Measurements from ENCODE around the gene ST7L.
A peak's percentile ranks its signal among the peaks of the same experiment; 100 is the strongest.
"Not testable (repeated sequence)": the region's sequence is repeated elsewhere in the genome, so short reads cannot be mapped to it uniquely, and the experiment has no call there.

Gene ST7L, protein sequence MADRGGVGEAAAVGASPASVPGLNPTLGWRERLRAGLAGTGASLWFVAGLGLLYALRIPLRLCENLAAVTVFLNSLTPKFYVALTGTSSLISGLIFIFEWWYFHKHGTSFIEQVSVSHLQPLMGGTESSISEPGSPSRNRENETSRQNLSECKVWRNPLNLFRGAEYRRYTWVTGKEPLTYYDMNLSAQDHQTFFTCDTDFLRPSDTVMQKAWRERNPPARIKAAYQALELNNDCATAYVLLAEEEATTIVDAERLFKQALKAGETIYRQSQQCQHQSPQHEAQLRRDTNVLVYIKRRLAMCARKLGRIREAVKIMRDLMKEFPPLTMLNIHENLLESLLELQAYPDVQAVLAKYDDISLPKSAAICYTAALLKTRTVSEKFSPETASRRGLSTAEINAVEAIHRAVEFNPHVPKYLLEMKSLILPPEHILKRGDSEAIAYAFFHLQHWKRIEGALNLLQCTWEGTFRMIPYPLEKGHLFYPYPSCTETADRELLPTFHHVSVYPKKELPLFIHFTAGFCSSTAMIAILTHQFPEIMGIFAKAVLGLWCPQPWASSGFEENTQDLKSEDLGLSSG

GRCh38 chr1:112618721-112619517 is at the start of gene ST7L:
ST7L (minus strand) TSS chr1:112619141; CDS start chr1:112619113, 28 bp downstream.
- DNase-seq (ENCODE audit: low read depth) = peak; percentile 51

GRCh38 chr1:112666946-112667345 is 48.0 kb upstream of the ST7L start:
- no peak for DNase-seq (ENCODE audit: low read depth)

DNA sequence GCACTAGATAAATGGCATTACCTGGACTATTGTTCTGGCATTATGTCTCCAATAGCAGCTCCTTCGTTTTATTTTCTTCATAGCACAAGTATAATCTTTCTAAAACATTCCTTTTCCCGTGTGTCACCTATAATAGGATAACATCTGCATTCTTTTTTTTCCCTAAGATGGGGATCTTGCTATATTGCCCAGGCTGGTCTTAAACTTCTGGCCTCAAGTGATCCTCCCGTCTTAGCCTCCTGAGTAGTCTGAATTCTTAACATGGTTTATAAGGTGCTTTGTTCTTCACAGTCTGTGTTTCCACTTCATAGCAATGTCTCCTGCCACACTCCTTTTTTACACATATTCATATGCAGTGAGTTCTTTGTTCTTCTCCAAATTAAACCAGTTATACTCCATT is 46.9 kb upstream of the ST7L start:
- DNase-seq (ENCODE audit: low read depth) = no peak

DNA sequence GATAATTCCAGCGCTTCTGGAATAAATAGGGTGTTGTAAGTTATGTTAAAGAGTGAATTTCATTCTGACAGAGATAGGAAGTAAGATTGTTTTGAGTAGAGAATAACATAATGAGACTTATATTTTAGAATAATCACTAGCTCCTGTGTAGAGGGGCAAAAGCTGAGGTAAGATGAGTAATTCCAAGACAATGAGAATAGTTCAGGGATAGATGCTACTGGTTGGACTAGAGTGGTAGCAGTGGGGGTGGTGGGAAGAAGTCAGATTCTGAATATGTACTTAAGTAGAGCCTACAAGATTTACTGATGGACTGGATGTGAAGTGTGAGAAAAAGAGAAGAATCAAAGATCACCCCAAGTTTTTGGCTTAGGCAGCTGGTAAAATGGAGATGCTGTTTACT is 32.3 kb upstream of the ST7L start:
- no peak for DNase-seq (ENCODE audit: low read depth)

GRCh38 chr1:112646225-112646624 is 27.3 kb upstream of the ST7L start:
- no peak for DNase-seq (ENCODE audit: low read depth)

GRCh38 chr1:112643080-112643479 is 24.1 kb upstream of the ST7L start:
- DNase-seq (ENCODE audit: low read depth) = no peak

DNA sequence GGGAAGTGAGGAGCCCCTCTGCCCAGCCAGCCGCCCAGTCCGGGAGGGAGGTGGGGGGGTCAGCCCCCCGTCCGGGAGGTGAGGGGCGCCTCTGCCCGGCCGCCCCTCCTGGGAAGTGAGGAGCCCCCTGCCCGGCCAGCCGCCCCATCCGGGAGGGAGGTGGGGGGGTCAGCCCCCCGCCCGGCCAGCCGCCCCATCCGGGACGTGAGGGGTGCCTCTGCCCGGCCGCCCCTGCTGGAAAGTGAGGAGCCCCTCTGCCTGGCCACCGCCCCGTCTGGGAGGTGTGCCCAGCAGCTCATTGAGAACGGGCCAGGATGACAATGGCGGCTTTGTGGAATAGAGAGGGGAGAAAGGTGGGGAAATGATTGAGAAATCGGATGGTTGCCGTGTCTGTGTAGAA is 21.5 kb upstream of the ST7L start:
- DNase-seq (ENCODE audit: low read depth) = not testable (repeated sequence)

GRCh38 chr1:112638110-112638428 is 19.1 kb upstream of the ST7L start:
- DNase-seq (ENCODE audit: low read depth) = no peak

DNA sequence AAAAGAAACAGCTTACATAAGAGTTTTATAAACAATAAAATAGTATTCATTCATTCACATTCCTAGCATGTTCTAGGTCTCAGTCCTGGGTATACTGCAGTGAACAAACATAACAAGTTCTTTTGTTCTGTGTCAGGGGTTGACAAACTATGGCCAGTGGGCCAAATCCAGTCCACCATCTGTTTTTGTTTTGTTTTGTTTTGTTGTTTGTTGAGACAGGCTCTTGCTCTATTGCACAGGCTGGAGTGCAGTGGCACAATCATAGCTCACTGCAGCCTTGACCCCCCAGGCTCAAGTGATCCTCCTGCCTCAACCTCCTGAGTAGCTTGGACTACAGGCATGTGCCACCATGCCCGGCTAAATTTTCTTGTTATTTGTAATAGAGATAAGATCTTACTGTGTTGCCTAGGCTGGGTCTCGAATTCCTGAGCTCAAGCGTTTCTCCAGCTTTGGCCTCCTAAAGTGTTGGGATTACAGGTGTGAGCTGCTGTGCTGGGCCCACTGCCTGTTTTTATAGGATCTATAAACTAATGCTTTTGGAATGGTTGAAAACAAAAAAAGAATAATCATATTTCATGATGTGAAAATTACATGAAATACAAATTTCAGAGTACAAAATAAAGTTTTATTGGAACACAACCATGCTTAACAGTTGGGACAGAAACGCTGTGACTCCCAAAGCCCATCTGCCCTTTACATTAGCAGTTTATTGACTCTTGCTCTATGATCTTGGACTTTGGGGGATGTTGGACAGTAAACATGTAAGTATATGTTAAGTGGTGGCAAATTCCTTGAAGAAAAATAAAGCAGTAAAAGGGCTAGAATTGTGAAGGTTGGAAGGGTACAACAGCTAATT is 18.5 kb upstream of the ST7L start:
- DNase-seq (ENCODE audit: low read depth) = peak; percentile 36

DNA sequence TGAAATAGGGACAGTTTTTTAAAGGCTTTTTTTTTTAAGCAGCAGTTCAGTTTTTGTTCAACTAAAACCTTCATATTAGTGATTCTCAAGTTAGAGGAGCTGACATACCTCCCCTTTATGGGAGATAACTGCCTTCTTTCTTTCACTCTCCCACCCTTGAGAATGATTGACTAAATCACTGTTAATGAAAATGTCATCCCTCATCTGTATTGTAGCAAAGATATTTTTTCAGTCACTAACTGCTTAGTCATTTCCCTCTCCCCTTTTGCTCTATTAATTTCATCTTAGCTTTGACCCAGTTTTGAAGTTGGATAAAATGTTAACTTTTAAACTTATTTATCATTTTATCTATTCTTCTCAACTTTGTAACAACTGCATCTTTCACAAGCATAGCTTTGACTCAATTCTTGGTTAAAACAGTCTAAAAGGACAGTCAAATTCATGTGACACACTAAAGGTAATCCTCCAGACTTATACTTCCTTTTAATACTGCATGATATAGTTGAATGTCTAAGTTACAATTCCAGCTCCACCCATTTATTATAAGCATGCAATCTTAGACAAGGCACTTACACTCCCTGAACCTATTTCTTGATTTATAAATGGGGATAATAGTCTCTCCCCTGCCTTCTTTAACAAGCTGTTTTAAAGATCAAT is 17.8 kb upstream of the ST7L start:
- no peak for DNase-seq (ENCODE audit: low read depth)

DNA sequence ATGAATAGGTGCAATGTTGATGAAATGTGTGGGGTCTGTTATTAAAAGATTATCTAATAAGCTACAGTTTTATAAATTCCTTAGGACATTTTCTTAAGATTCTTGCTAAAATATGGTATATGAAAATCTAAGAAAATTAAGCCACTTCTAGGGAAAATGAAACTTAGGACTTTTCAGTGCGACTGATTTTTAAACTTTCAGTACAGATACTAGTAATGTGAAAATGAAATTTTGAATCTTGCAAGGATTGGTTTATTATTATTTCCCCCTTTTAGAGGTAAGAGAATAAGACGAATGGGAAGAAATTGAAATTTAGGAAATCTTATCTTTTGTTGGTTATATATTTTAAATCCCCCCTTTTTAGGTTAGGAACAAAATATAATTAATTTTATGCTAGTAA is 17.1 kb upstream of the ST7L start:
- DNase-seq (ENCODE audit: low read depth) = no peak

GRCh38 chr1:112634367-112634766 is 15.4 kb upstream of the ST7L start:
- DNase-seq (ENCODE audit: low read depth) = no peak

DNA sequence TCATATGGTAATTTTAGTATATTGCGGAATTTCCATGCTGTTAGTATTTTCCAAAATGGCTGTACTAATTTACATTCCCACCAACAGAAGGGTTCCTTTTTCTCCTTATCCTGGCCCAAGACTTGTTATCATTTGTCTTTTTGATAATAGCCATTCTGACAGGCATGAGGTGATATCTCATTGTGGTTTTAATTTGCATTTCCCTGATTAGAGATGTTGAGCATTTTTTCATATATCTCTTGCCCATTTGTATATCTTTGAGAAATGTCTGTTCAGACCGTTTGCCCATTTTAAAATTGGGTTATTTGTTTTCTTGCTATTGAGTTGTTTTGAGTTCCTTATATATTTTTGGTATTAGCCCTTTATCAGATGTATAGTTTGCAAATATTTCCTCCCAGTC is 14.7 kb upstream of the ST7L start:
- DNase-seq (ENCODE audit: low read depth) = no peak

DNA sequence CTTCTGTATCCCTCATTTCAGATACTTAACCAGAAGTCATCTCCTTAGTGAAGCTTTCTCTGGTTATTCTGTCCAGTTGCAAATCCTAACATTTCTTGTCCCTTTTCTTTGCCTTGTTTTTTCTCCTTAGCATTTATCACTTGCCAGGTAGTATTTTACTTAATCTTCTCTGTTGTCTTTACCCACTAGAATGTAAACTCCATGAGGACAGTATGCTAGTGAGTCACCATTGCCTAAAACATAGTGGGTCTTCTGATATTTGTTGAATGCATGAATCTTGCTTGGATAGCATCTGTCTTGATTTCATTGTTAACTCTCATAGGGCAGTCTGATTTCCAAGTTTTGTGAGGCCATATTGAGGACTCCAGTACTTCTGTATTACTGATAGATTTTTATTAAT is 10.3 kb upstream of the ST7L start:
- no peak for DNase-seq (ENCODE audit: low read depth)

DNA sequence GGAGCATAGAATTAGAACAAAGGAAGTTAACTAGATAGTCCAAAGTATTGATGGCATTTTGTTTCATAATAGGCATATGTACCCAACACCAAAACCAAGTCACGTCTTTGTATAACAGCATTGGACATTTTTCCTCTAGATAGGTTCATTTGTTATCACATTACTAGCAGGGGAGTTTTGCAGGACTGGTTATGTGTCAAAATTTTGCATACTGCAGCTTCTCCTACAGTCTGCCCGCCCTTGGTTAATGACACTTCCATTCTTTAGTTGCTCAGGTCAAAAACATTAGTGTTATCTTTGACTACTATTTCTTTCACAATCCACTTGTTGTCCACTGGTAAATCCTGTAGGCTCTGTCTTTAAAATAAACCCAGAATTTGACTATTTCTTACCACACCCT is 9.6 kb upstream of the ST7L start:
- no peak for DNase-seq (ENCODE audit: low read depth)

- DNase-seq (ENCODE audit: low read depth) = no peak
Observed at GRCh38 chr1:112626887-112627286, 7.9 kb upstream of the ST7L start.

GRCh38 chr1:112626193-112626592 is 7.3 kb upstream of the ST7L start:
- no peak for DNase-seq (ENCODE audit: low read depth)

DNA sequence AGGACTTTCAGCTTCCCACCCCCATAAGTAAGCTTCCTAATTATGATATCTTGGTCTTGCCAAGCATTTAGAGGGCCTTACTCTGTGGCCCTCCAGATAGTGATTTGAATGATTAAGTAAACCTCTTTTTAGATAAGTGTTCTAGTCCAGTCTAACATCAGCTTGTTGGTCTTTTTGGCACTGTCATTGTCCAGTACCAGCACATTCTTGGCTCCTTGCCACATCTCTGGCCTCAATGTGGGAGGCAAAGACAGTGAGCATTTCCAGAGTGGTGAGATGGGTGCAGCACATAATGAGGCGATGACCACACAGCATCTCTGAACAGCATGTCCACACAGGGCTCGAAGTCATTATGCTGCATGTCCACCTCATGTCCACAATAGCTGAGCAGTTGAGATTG is 6.8 kb upstream of the ST7L start:
- DNase-seq (ENCODE audit: low read depth) = no peak

DNA sequence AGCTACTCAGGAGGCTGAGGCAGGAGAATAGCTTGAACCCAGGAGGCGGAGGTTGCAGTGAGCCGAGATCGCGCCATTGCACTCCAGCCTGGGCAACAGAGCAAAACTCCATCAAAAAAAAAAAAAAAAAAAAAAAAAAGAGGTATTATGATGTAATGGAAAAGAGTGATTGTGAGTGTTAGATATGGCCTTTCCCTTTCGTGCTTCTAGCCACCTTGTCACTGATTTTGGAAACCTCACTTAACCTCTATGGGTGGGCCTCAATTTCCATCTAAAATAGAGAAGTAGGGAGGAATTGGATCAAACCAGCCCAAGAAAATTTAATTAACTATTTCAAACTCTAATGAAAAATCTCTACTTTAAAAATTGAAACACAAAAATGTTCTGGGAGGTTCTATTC is 5.6 kb upstream of the ST7L start:
- not testable (repeated sequence) for DNase-seq (ENCODE audit: low read depth)

GRCh38 chr1:112620377-112620695 is 1.4 kb upstream of the ST7L start:
- no peak for DNase-seq (ENCODE audit: low read depth)

GRCh38 chr1:112619518-112620376 is 806 bp upstream of the ST7L start, which contains the start of gene CAPZA1:
CAPZA1 (plus strand) TSS chr1:112619832; CDS start chr1:112619845, 13 bp downstream.
- peak; percentile 80 for DNase-seq (ENCODE audit: low read depth)
